ENCODE measurements around the gene ZSCAN10. TPM values are rescaled to one million over a fixed set of nuclear protein-coding genes. Genes with fewer than 3 reads are reported as not detected.
"Not testable (repeated sequence)": the region's sequence is repeated elsewhere in the genome, so short reads cannot be mapped to it uniquely, and the experiment has no call there.

The ZSCAN10 gene
- total RNA-seq, 1 donor from 2014 or later: not detected

DNA sequence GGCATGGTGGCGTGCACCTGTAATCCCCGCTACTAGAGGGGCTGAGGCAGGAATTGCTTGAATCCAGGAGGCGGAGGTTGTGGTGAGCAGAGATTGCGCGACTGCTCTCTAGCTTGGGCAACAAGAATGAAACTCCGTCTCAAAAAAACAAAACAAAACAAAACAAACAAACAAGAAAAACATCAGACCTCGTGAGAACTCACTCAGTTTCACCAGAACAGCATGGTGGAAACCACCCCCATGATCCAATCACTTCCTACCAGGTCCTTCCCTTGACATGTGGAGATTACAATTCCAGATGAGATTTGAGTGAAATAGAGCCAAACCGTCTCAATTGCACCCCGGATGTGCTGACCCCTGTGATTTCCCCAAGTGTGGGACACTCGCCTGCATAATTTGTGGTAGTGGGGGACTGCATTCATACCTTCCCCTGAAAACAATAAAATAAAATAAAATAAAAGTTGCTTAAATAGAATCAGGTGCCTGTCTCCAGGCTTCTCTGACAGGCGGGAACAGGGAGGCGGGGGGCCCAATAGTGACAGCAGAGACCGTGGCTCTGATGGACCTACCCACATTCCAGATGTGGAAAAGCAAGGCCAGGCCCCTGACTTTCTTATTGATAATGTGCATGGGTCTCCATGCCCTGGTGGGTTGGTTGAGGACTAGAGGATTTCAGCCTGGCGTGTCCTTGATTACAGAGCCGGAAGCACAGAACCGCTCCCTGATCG lies 13.1 kb downstream of the ZSCAN10 start:
- no peaks in the 10 kb centered on the region for H3K36me3 ChIP-seq
- TF ChIP-seq, protein P1, sequence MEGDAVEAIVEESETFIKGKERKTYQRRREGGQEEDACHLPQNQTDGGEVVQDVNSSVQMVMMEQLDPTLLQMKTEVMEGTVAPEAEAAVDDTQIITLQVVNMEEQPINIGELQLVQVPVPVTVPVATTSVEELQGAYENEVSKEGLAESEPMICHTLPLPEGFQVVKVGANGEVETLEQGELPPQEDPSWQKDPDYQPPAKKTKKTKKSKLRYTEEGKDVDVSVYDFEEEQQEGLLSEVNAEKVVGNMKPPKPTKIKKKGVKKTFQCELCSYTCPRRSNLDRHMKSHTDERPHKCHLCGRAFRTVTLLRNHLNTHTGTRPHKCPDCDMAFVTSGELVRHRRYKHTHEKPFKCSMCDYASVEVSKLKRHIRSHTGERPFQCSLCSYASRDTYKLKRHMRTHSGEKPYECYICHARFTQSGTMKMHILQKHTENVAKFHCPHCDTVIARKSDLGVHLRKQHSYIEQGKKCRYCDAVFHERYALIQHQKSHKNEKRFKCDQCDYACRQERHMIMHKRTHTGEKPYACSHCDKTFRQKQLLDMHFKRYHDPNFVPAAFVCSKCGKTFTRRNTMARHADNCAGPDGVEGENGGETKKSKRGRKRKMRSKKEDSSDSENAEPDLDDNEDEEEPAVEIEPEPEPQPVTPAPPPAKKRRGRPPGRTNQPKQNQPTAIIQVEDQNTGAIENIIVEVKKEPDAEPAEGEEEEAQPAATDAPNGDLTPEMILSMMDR (IDR thresholded peaks at IDR 0.05): no peak
- H3K4me3 ChIP-seq: peak overlapping the region; percentile 60
- peaks cover 36% of the 10 kb centered on the region for H3K4me1 ChIP-seq
- intact Hi-C loops (cut with DNase I): no loop called here
- DNase-seq: no peak
- H3K27ac ChIP-seq: peak overlapping the region; percentile 85
- H3K9me3 ChIP-seq: no peaks in the 10 kb centered on the region
- no peaks in the 10 kb centered on the region for H3K27me3 ChIP-seq (ENCODE audit: low read depth)
- ATAC-seq: no peak

DNA sequence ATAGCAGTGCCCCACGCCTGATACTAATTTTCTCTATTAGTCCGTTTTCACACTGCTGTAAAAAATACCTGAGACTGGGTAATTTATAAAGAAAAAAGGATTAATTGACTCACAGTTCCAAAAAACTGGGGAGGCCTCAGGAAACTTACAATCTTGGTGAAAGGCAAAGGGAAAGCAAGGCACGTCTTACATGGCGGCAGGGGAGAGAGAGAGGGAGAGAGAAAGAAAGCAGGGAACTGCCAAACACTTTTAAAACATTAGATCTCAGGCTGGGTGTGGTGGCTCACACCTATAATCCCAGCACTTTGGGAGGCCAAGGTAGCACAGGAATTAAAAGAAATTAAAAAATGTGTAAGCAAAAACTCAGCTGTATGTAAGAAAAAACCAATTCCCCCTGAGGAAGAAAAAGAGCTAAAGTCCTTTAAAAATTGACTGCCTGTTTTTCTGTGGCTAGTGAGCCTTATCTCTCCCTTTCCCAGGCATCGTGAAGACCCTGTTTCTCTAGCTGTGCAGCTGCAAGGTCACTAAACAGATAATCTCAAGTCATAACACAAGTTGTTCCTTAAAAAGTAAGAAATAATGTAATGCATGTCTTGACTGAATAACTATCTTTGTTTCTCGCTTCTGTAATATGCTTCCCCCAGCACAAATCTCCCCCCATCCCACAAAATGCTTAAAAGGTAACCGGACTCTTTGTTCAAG lies 14.0 kb downstream of the ZSCAN10 start:
- no peaks in the 10 kb centered on the region for H3K9me3 ChIP-seq
- no peak for ATAC-seq
- TF ChIP-seq, protein P1 (IDR thresholded peaks at IDR 0.05): no peak
- intact Hi-C loops (cut with DNase I): no loop called here
- no peaks in the 10 kb centered on the region for H3K27me3 ChIP-seq (ENCODE audit: low read depth)
- no peaks in the 10 kb centered on the region for H3K36me3 ChIP-seq
- no peak overlapping the region for H3K4me3 ChIP-seq
- no peak for DNase-seq
- H3K27ac ChIP-seq: no peak overlapping the region
- H3K4me1 ChIP-seq: peaks cover 36% of the 10 kb centered on the region

DNA sequence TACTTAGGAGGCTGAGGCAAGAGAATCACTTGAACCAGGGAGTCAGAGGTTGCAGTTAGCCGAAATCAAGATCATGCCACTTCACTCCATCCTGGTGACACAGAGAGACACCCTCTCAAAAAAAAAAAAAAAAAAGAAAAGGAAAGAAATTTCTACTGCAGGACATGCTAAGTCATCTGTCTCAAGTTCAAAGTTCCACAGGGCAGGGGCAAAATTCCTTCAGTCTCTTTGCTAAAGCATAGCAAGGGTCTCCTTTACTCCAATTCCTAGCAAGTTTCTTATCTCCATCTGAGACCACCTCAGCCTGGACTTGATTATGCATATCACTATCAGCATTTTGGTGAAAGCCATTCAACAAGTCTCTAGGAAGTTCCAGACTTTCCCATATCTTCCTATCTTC lies 14.6 kb downstream of the ZSCAN10 start:
- no peak overlapping the region for H3K27ac ChIP-seq
- H3K27me3 ChIP-seq (ENCODE audit: low read depth): no peaks in the 10 kb centered on the region
- TF ChIP-seq, protein P1 (IDR thresholded peaks at IDR 0.05): no peak
- H3K4me3 ChIP-seq: no peak overlapping the region
- intact Hi-C loops (cut with DNase I): no loop called here
- H3K36me3 ChIP-seq: no peaks in the 10 kb centered on the region
- DNase-seq: no peak
- no peaks in the 10 kb centered on the region for H3K9me3 ChIP-seq
- ATAC-seq: no peak
- peaks cover 36% of the 10 kb centered on the region for H3K4me1 ChIP-seq

DNA sequence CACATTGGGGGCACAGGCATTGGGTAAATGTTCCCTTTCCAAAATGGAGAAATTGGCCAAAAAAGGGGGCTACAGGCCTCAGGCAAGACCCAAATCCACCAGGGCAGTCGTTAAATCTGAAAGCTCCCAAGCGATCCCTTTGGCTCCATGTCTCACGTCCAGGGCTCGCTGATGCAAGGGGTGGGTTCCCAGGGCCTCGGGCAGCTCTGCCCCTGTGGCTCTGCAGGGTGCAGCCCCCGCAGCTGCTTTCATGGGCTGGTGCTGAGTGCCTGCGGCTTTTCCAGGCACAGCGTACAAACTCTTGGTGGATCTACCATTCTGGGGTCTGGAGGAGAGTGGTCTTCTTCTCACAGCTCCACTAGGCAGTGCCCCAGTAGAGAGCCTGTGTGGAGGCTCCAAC lies 15.7 kb downstream of the ZSCAN10 start:
- H3K36me3 ChIP-seq; H3K9me3 ChIP-seq; H3K27me3 ChIP-seq (ENCODE audit: low read depth); DNase-seq; intact Hi-C loops (cut with DNase I); H3K4me3 ChIP-seq; H3K27ac ChIP-seq; ATAC-seq: not testable (repeated sequence)
- peaks cover 27% of the 10 kb centered on the region for H3K4me1 ChIP-seq

DNA sequence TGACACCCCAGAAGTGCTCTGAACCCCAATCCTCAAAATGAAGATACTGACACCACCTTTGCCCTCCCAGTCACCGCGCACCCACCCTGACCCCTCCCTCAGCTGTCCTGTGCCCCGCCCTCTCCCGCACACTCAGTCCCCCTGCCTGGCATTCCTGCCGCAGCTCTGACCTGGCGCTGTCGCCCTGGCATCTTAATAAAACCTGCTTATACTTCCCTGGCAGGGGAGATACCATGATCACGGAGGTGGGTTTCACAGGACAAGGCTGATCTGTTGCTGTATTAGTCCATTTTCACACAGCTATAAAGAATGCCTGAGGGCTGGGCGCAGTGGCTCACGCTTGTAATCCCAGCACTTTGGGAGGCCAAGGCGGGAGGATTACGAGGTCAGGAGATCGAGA lies 17.1 kb downstream of the ZSCAN10 start:
- H3K27me3 ChIP-seq (ENCODE audit: low read depth); H3K27ac ChIP-seq; ATAC-seq; H3K4me3 ChIP-seq; intact Hi-C loops (cut with DNase I); H3K36me3 ChIP-seq; DNase-seq; H3K9me3 ChIP-seq: not testable (repeated sequence)
- H3K4me1 ChIP-seq: peaks cover 12% of the 10 kb centered on the region

DNA sequence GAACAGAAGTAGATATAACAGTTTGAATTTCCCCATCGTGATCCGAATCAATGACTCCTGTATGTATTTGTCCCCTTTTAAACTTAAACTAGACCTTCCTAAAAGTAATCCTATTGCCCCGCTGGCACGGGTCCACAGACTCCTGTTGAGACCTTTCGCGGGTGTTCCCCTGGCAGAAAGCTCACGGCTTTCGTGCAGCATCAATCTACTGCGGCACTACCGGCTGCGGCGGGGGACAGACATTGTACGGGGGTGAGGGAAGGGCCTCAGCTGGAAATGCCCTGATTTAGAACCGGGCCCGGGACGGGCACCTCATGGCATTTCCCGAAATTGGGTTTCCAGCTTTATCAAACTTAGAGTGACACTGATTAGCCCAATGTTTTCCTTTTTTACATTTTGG lies 19.1 kb downstream of the ZSCAN10 start:
- Histone ChIP-seq H3K9me3 (no peaks in the 10 kb centered on the region), H3K27ac (no peak overlapping the region), H3K4me3 (no peak overlapping the region), H3K27me3 (ENCODE audit: low read depth) (no peaks in the 10 kb centered on the region), H3K4me1 (peaks cover 2% of the 10 kb centered on the region), H3K36me3 (peaks cover 10% of the 10 kb centered on the region)
- DNase-seq (no peak), ATAC-seq (no peak)
- intact Hi-C loops (cut with DNase I): no loop called here
- TF ChIP-seq, protein P1 (IDR thresholded peaks at IDR 0.05): no peak
